Liver (tissue), 9 donors: ENCODE results near the gene KPNB1. TPM values are rescaled to one million over a fixed set of nuclear protein-coding genes. Genes with fewer than 3 reads are reported as not detected.
A peak's percentile ranks its signal among the peaks of the same experiment; 100 is the strongest.

Source experiments
- DNase-seq: peaks from one replicate; pipeline ENCODE4 v3.0.0-alpha.2; 2017; ENCODE audit warnings: low spot score
- H3K27ac ChIP-seq, 2 donors: one replicate each; pipeline ENCODE4 v1.7.0; 2013; ENCODE audit warnings: inconsistent platforms in 2 of 2, low read length in 2 of 2, control low read depth in 1 of 2, low read depth in 1 of 2, mild to moderate bottlenecking in 1 of 2
- H3K27me3 ChIP-seq, 4 donors: one replicate each; pipeline versions ENCODE4 v1.6.1 to v1.7.0; 2013; ENCODE audit warnings: low read length in 3 of 4, inconsistent platforms in 1 of 4, mild to moderate bottlenecking in 1 of 4, moderate library complexity in 1 of 4; ENCODE audit not compliant: control insufficient read depth in 4 of 4, insufficient read depth in 4 of 4
- H3K36me3 ChIP-seq, 4 donors: one replicate each; pipeline versions ENCODE4 v1.6.1 to v1.7.0; 2013; ENCODE audit warnings: low read length in 3 of 4, mild to moderate bottlenecking in 3 of 4, low read depth in 1 of 4, moderate library complexity in 1 of 4; ENCODE audit not compliant: control insufficient read depth in 4 of 4, insufficient read depth in 3 of 4
- H3K4me1 ChIP-seq, 4 donors: one replicate each; pipeline versions ENCODE4 v1.6.1 to v1.7.0; 2013; ENCODE audit warnings: low read length in 3 of 4, mild to moderate bottlenecking in 3 of 4, moderate library complexity in 1 of 4; ENCODE audit not compliant: control insufficient read depth in 4 of 4, insufficient read depth in 4 of 4
- H3K4me3 ChIP-seq, 3 donors: one replicate each; pipeline versions ENCODE4 v1.6.1 to v1.7.0; 2013; ENCODE audit warnings: low read length in 3 of 3, control low read depth in 1 of 3, low read depth in 1 of 3, mild to moderate bottlenecking in 1 of 3
- H3K9ac ChIP-seq, 2 donors: one replicate each; pipeline ENCODE4 v1.7.0; 2013; ENCODE audit warnings: low read length in 2 of 2, mild to moderate bottlenecking in 2 of 2, moderate library complexity in 2 of 2, control low read depth in 1 of 2, low read depth in 1 of 2
- H3K9me3 ChIP-seq, 4 donors: one replicate each; pipeline versions ENCODE4 v1.6.1 to v1.7.0; 2013; ENCODE audit warnings: low read length in 3 of 4; ENCODE audit not compliant: control insufficient read depth in 4 of 4
- CTCF ChIP-seq: fragments of 150-350 bp; IDR thresholded peaks from 2 replicates; pipeline ENCODE4 v1.5.1; 2017; ENCODE audit warnings: improper control_type of control experiment, low read depth, low read length; ENCODE audit not compliant: missing input control
- EGR1 ChIP-seq, 2 donors: IDR thresholded peaks; 2 replicates each; pipeline ENCODE4 v1.6.1; 2016 to 2018; ENCODE audit warnings: antibody characterized with exemption in 2 of 2, low read depth in 2 of 2
- FOXA1 ChIP-seq: IDR thresholded peaks from 2 replicates; pipeline ENCODE4 v1.6.1; 2016; ENCODE audit warnings: antibody characterized with exemption
- FOXA2 ChIP-seq: IDR thresholded peaks from 2 replicates; pipeline ENCODE4 v1.6.1; 2016; ENCODE audit warnings: antibody characterized with exemption
- GABPA ChIP-seq, 2 donors: IDR thresholded peaks in 1 of 2; conservative IDR thresholded peaks in 1 of 2; 2 replicates each; pipeline ENCODE4 v1.6.1; 2016; ENCODE audit warnings: antibody characterized with exemption in 2 of 2, mild to moderate bottlenecking in 1 of 2, moderate library complexity in 1 of 2
- HNF4A ChIP-seq, 2 donors: conservative IDR thresholded peaks; 2 replicates each; pipeline ENCODE4 v1.6.1; 2016; ENCODE audit warnings: antibody characterized with exemption in 2 of 2, mild to moderate bottlenecking in 2 of 2
- HNF4G ChIP-seq: IDR thresholded peaks from 2 replicates; pipeline ENCODE4 v1.6.1; 2016; ENCODE audit warnings: antibody characterized with exemption
- MAX ChIP-seq: IDR thresholded peaks from 2 replicates; pipeline ENCODE4 v1.6.1; 2016; ENCODE audit warnings: antibody characterized with exemption
- RAD21 ChIP-seq, 2 donors: IDR thresholded peaks; 2 replicates each; pipeline ENCODE4 v1.6.1; 2016; ENCODE audit warnings: antibody characterized with exemption in 2 of 2, mild to moderate bottlenecking in 2 of 2
- REST ChIP-seq: IDR thresholded peaks from 2 replicates; pipeline ENCODE4 v1.6.1; 2016; ENCODE audit warnings: antibody characterized with exemption, mild to moderate bottlenecking
- RXRA ChIP-seq, 2 donors: IDR thresholded peaks; 2 replicates each; pipeline ENCODE4 v1.6.1; 2017 to 2018; ENCODE audit warnings: antibody characterized with exemption in 2 of 2, mild to moderate bottlenecking in 1 of 2
- SP1 ChIP-seq: IDR thresholded peaks from 2 replicates; pipeline ENCODE4 v1.6.1; 2018; ENCODE audit warnings: antibody characterized with exemption, mild to moderate bottlenecking
- TAF1 ChIP-seq: conservative IDR thresholded peaks from 2 replicates; pipeline ENCODE4 v1.6.1; 2016; ENCODE audit warnings: antibody characterized with exemption, mild to moderate bottlenecking
- YY1 ChIP-seq: IDR thresholded peaks from 2 replicates; pipeline ENCODE4 v1.6.1; 2016; ENCODE audit warnings: antibody characterized with exemption, mild to moderate bottlenecking
- ZBTB33 ChIP-seq: IDR thresholded peaks from 2 replicates; pipeline ENCODE4 v1.6.1; 2016; ENCODE audit warnings: antibody characterized with exemption
- WGBS: extraction: QIAGEN DNeasy Blood & Tissue Kit; methylation state at CpG from one replicate; pipeline ENCODE4 v1.1.7; 2013; 5-methylcytosine and 5-hydroxymethylcytosine counted together
- polyA plus RNA-seq, 2 donors: library from polyadenylated mRNA; stranded (reverse) in 1 of 2; unstranded in 1 of 2; fragments of 200-250 nt in 1 of 2; fragments of >200 nt in 1 of 2; fragmentation: Nextera tagmentation in 1 of 2; extraction: Ambion mirVana in 1 of 2; gene quantifications; one replicate each; pipeline versions ENCODE4 v1.2.1 to v1.2.3, GENCODE V29; 2013 to 2015
- total RNA-seq, 2 donors: library from RNA; depleted of rRNA; stranded (reverse); fragments of >200 nt; gene quantifications; one replicate each; pipeline ENCODE4 v1.2.3, GENCODE V29; 2014
- donor health status: healthy.
- donor health status: healthy.
- donor health status: healthy.
- donor health status: healthy.
- donor health status: healthy.

The KPNB1 gene
- total and polyA plus RNA-seq, 4 donors = 27.6 to 114 (median 75.0) TPM

- Histone ChIP-seq H3K4me3 (peak overlapping the region in 1 of 3 donors; percentile 46), H3K4me1 (peaks cover 0 to 7% (median 2%) of the 10 kb centered on the region in 4 donors)
These were observed 58.7 kb downstream of the KPNB1 start for GRCh38 chr17:47708312-47708863.

GRCh38 chr17:47708864-47709541 lies 59.3 kb downstream of the KPNB1 start:
- DNase-seq = no peak
- Histone ChIP-seq H3K4me3 (peak overlapping the region in 1 of 3 donors; percentile 46), H3K27ac (no peak overlapping the region), H3K27me3 (no peaks in the 10 kb centered on the region), H3K9me3 (no peaks in the 10 kb centered on the region), H3K9ac (no peak overlapping the region), H3K36me3 (no peaks in the 10 kb centered on the region), H3K4me1 (peaks cover 0 to 7% (median 2%) of the 10 kb centered on the region in 4 donors)
- WGBS = 50% methylated on average over 89 of the region's 89 CpGs
- TF ChIP-seq REST (no peak), RAD21 (IDR thresholded peaks at IDR 0.05) (no peak), SP1 (no peak), MAX (no peak), YY1 (no peak), TAF1 (no peak), GABPA (IDR thresholded peaks at IDR 0.05 in 1 of 2, conservative IDR thresholded peaks at IDR 0.05 in 1 of 2) (no peak), HNF4A (conservative IDR thresholded peaks at IDR 0.05) (no peak), FOXA1 (no peak), CTCF (no peak), EGR1 (IDR thresholded peaks at IDR 0.05; ENCODE audit: low read depth in 2 of 2) (no peak), ZBTB33 (no peak), HNF4G (no peak)

More at GRCh38 chr17:47708312-47708863, 58.7 kb downstream of the KPNB1 start:
- no peak overlapping the region for H3K27ac ChIP-seq
- no peak for TF ChIP-seq GABPA (IDR thresholded peaks at IDR 0.05 in 1 of 2, conservative IDR thresholded peaks at IDR 0.05 in 1 of 2)
- no peak for TF ChIP-seq RXRA (IDR thresholded peaks at IDR 0.05)
- TF ChIP-seq FOXA1 = no peak
- TF ChIP-seq ZBTB33 = no peak
- TF ChIP-seq FOXA2 = no peak
- TF ChIP-seq EGR1 (IDR thresholded peaks at IDR 0.05; ENCODE audit: low read depth in 2 of 2) = no peak
- no peak for DNase-seq
- no peaks in the 10 kb centered on the region for H3K9me3 ChIP-seq
- H3K27me3 ChIP-seq = no peaks in the 10 kb centered on the region
- no peak overlapping the region for H3K9ac ChIP-seq
- H3K36me3 ChIP-seq = no peaks in the 10 kb centered on the region
- 61% methylated on average over 31 of the region's 31 CpGs for WGBS
